Astrocyte (in vitro differentiated cells and primary cell): ENCODE measurements around the gene ODF2.

ENCODE experiments used
- EZH2 ChIP-seq: IDR thresholded peaks from 2 replicates; pipeline ENCODE4 v1.6.1; 2012; ENCODE audit warnings: mild to moderate bottlenecking, low read length, inconsistent platforms; ENCODE audit not compliant: insufficient read depth
- TF ChIP-seq, protein P1 (sequence below): IDR thresholded peaks from 2 replicates; pipeline ENCODE4 v1.5.1; 2011; ENCODE audit warnings: low read depth, mild to moderate bottlenecking, inconsistent platforms, low read length, moderate library complexity; ENCODE audit not compliant: insufficient read depth

DNA sequence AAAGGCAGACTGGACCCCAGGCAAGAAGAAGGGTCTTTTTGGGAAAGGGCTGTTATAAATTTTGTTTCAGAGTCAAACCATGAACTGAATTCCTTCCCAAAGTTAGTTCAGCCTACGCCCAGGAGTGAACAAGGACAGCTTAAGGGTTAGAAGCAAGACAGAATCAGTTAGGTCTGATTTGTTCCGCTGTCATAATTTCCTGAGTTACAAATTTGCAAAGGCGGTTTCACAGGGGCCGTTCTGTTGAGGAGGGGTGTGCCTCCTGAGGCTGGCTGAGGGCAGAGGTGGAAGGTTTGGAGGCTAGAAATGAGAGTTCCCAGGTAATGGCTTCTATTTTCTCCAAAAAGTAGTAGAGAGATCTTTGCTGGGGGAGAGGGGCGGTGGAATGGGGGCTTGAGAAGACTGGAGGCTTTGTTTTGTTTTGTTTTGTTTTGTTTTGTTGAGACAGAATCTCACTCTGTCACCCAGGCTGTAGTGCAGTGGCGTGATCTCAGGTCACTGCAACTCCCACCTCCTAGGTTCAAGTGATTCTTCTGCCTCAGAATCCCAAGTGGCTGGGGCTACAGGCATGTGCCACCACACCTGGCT, 39.3 kb upstream of the ODF2 start:
- TF ChIP-seq, protein P1, sequence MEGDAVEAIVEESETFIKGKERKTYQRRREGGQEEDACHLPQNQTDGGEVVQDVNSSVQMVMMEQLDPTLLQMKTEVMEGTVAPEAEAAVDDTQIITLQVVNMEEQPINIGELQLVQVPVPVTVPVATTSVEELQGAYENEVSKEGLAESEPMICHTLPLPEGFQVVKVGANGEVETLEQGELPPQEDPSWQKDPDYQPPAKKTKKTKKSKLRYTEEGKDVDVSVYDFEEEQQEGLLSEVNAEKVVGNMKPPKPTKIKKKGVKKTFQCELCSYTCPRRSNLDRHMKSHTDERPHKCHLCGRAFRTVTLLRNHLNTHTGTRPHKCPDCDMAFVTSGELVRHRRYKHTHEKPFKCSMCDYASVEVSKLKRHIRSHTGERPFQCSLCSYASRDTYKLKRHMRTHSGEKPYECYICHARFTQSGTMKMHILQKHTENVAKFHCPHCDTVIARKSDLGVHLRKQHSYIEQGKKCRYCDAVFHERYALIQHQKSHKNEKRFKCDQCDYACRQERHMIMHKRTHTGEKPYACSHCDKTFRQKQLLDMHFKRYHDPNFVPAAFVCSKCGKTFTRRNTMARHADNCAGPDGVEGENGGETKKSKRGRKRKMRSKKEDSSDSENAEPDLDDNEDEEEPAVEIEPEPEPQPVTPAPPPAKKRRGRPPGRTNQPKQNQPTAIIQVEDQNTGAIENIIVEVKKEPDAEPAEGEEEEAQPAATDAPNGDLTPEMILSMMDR: no peak
- no peak for TF ChIP-seq EZH2
